HEK293T (cell line): ENCODE data around the gene ATG5.

Experiments
- ARNT ChIP-seq: fragments of 450-650 bp; IDR thresholded peaks from 2 replicates; pipeline ENCODE4 v1.6.1; 2017; ENCODE audit warnings: mild to moderate bottlenecking
- BHLHE40 ChIP-seq: fragments of 450-650 bp; IDR thresholded peaks from 2 replicates; pipeline ENCODE4 v1.6.1; 2016; ENCODE audit warnings: mild to moderate bottlenecking, moderate library complexity, borderline replicate concordance
- ELF4 ChIP-seq: fragments of 450-650 bp; IDR thresholded peaks from 2 replicates; pipeline ENCODE4 v1.6.1; 2017; ENCODE audit warnings: antibody characterized with exemption
- FOXK2 ChIP-seq: fragments of 450-650 bp; IDR thresholded peaks from 2 replicates; pipeline ENCODE4 v1.6.1; 2016; ENCODE audit warnings: mild to moderate bottlenecking
- HDGF ChIP-seq: fragments of 450-650 bp; IDR thresholded peaks from 2 replicates; pipeline ENCODE4 v1.6.1; 2017; ENCODE audit warnings: antibody characterized with exemption, borderline replicate concordance
- SUZ12 ChIP-seq: fragments of 450-650 bp; IDR thresholded peaks from 2 replicates; pipeline ENCODE4 v1.6.1; 2016; ENCODE audit warnings: mild to moderate bottlenecking
- TARDBP ChIP-seq: fragments of 450-650 bp; IDR thresholded peaks from 2 replicates; pipeline ENCODE4 v1.6.1; 2016
- TF ChIP-seq, protein P1 (sequence below): fragments of 450-650 bp; IDR thresholded peaks from 2 replicates; pipeline ENCODE4 v1.6.1; 2016

DNA sequence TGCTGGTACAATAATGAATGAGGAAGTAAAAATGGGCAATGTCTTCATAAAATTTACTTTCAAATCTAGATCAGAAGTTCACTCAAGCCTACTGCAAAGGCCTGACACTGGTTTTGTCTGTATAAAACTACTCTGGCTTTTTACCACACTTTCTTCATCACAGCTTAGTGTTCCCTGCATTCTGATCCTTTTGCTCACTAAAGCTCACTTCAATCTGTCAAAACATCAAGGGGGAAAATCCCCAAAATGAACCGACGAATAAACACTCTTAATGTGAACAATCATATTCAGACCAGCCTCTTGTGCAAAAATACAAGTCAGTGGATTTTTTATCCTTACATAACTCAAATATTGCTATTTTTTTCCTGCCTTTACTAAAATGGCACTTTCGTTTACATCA lies 140.9 kb downstream of the ATG5 start:
- no peak for TF ChIP-seq ARNT
- no peak for TF ChIP-seq FOXK2
- TF ChIP-seq HDGF = no peak
- no peak for TF ChIP-seq TARDBP
- TF ChIP-seq, protein P1, sequence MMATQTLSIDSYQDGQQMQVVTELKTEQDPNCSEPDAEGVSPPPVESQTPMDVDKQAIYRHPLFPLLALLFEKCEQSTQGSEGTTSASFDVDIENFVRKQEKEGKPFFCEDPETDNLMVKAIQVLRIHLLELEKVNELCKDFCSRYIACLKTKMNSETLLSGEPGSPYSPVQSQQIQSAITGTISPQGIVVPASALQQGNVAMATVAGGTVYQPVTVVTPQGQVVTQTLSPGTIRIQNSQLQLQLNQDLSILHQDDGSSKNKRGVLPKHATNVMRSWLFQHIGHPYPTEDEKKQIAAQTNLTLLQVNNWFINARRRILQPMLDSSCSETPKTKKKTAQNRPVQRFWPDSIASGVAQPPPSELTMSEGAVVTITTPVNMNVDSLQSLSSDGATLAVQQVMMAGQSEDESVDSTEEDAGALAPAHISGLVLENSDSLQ = no peak
- no peak for TF ChIP-seq SUZ12
- TF ChIP-seq ELF4 = no peak
- TF ChIP-seq BHLHE40 = no peak
